HepG2 (cell line): Measurements from ENCODE around the gene RAPGEF5. TPM values are rescaled to one million over a fixed set of nuclear protein-coding genes. Genes with fewer than 3 reads are reported as not detected.

ENCODE experiments used
- ATF7 ChIP-seq, 2 experiments: fragments of 450-650 bp in 1 of 2; sonication (generic) in 1 of 2; formaldehyde crosslinking in 1 of 2; IDR thresholded peaks; 2 replicates each; pipeline versions ENCODE4 v1.4.0 to v1.6.1; 2016 to 2020; ENCODE audit warnings: antibody characterized with exemption in 1 of 2, mild to moderate bottlenecking in 1 of 2, missing genetic modification reagents in 1 of 2
- BRCA1 ChIP-seq: sonication (generic); formaldehyde crosslinking; IDR thresholded peaks from 2 replicates; pipeline ENCODE4 v1.4.0; 2020; ENCODE audit warnings: missing genetic modification reagents
- BRD4 ChIP-seq: sonication (generic); formaldehyde crosslinking; IDR thresholded peaks from 2 replicates; pipeline ENCODE4 v1.4.0; 2020; ENCODE audit warnings: missing genetic modification reagents
- EED ChIP-seq: sonication (generic); formaldehyde crosslinking; IDR thresholded peaks from 2 replicates; pipeline ENCODE4 v1.5.0; 2020; ENCODE audit warnings: mild to moderate bottlenecking, missing genetic modification reagents
- GABPA ChIP-seq, 2 experiments: IDR thresholded peaks; 2 replicates each; pipeline ENCODE4 v1.6.1; 2011 to 2016; ENCODE audit warnings: low read depth in 2 of 2, low read length in 1 of 2, missing biosample characterization in 1 of 2, missing genetic modification characterization in 1 of 2
- GFI1 ChIP-seq: sonication (generic); formaldehyde crosslinking; IDR thresholded peaks from 2 replicates; pipeline ENCODE4 v1.5.0; 2020; ENCODE audit warnings: missing genetic modification reagents, mild to moderate bottlenecking, borderline replicate concordance
- KMT2A ChIP-seq: sonication (generic); formaldehyde crosslinking; IDR thresholded peaks from 2 replicates; pipeline ENCODE4 v1.4.0; 2020; ENCODE audit warnings: missing genetic modification reagents
- MAF1 ChIP-seq: sonication (generic); formaldehyde crosslinking; IDR thresholded peaks from 2 replicates; pipeline ENCODE4 v1.5.0; 2020; ENCODE audit warnings: missing genetic modification reagents, borderline replicate concordance
- MYC ChIP-seq: sonication (generic); formaldehyde crosslinking; IDR thresholded peaks from 2 replicates; pipeline ENCODE4 v1.9.0; 2021; ENCODE audit warnings: missing genetic modification reagents, borderline replicate concordance
- PAF1 ChIP-seq: IDR thresholded peaks from 2 replicates; pipeline ENCODE4 v1.6.1; 2016; ENCODE audit warnings: missing genetic modification reagents, missing compliant biosample characterization
- TARDBP ChIP-seq: sonication (generic); formaldehyde crosslinking; IDR thresholded peaks from 2 replicates; pipeline ENCODE4 v1.8.0; 2022; ENCODE audit warnings: mild to moderate bottlenecking, missing genetic modification reagents
- ZNF160 ChIP-seq: sonication (generic); formaldehyde crosslinking; IDR thresholded peaks from 2 replicates; pipeline ENCODE4 v1.8.0; 2022; ENCODE audit warnings: mild to moderate bottlenecking, inconsistent platforms, missing genetic modification reagents
- ZNF24 ChIP-seq: fragments of 450-650 bp; IDR thresholded peaks from 2 replicates; pipeline ENCODE4 v1.6.1; 2017; ENCODE audit warnings: antibody characterized with exemption, mild to moderate bottlenecking
- ZNF253 ChIP-seq: sonication (generic); formaldehyde crosslinking; IDR thresholded peaks from 2 replicates; pipeline ENCODE4 v1.8.0; 2022; ENCODE audit warnings: mild to moderate bottlenecking, missing genetic modification reagents, borderline replicate concordance
- ZNF609 ChIP-seq: sonication (generic); formaldehyde crosslinking; IDR thresholded peaks from 2 replicates; pipeline ENCODE4 v1.4.0; 2020; ENCODE audit warnings: mild to moderate bottlenecking, missing genetic modification reagents, borderline replicate concordance
- ZNF816 ChIP-seq: sonication (generic); formaldehyde crosslinking; IDR thresholded peaks from 2 replicates; pipeline ENCODE4 v1.8.0; 2022; ENCODE audit warnings: missing genetic modification reagents, mild to moderate bottlenecking, borderline replicate concordance
- polyA plus RNA-seq, 8 experiments: library from polyadenylated mRNA; depleted of rRNA in 3 of 8; stranded (reverse) in 7 of 8; unstranded in 1 of 8; fragments of >200 nt; fragmentation: Illumina TruSeq in 4 of 8; extraction: Trizol in 4 of 8; gene quantifications; 2 replicates each; pipeline versions ENCODE4 v1.2.1 to v1.2.3, GENCODE V29; 2011 to 2016; ENCODE audit warnings: low read depth in 4 of 8, missing spikeins in 1 of 8, mixed read lengths in 1 of 8; ENCODE audit not compliant: insufficient read depth in 1 of 8
- total RNA-seq, 5 experiments: library from RNA; depleted of rRNA; stranded (reverse); fragments of >200 nt; fragmentation: Illumina TruSeq; extraction: Trizol; gene quantifications; 2 replicates each; pipeline ENCODE4 v1.2.3, GENCODE V29; 2016; ENCODE audit warnings: low read depth in 1 of 5

The RAPGEF5 gene
- total and polyA plus RNA-seq, 2 of the 13 experiments (the other 11 are each of a cell fraction or from before 2014, with no cell fraction given): 17.1 to 23.4 TPM

GRCh38 chr7:22286436-22286835 lies 70.5 kb downstream of the RAPGEF5 start (continued):
- no peak for TF ChIP-seq ZNF609 (CRISPR knock-in tag)
- TF ChIP-seq ZNF24: no peak
- no peak for TF ChIP-seq MYC
- no peak for TF ChIP-seq ZNF253 (CRISPR knock-in tag)
- TF ChIP-seq ATF7 (IDR thresholded peaks at IDR 0.05): no peak
- no peak for TF ChIP-seq ATF7 (CRISPR knock-in tag; IDR thresholded peaks at IDR 0.05)
- TF ChIP-seq BRCA1 (CRISPR knock-in tag): no peak
- no peak for TF ChIP-seq MAF1
- TF ChIP-seq GFI1 (CRISPR knock-in tag): no peak
- TF ChIP-seq ZNF816: no peak
- TF ChIP-seq TARDBP (CRISPR knock-in tag): no peak
- no peak for TF ChIP-seq BRD4 (CRISPR knock-in tag)
- no peak for TF ChIP-seq GABPA (IDR thresholded peaks at IDR 0.05; ENCODE audit: low read depth, low read length)
- TF ChIP-seq GABPA (CRISPR knock-in tag; IDR thresholded peaks at IDR 0.05; ENCODE audit: low read depth): no peak
- no peak for TF ChIP-seq PAF1 (CRISPR knock-in tag)
- no peak for TF ChIP-seq KMT2A (CRISPR knock-in tag)
- no peak for TF ChIP-seq ZNF160 (CRISPR knock-in tag)
- no peak for TF ChIP-seq EED (CRISPR knock-in tag)
- TF ChIP-seq, all 625 proteins: peak for 0
